ENCODE data around the gene PDLIM7.
A peak's percentile ranks its signal among the peaks of the same experiment; 100 is the strongest.

Gene PDLIM7

DNA sequence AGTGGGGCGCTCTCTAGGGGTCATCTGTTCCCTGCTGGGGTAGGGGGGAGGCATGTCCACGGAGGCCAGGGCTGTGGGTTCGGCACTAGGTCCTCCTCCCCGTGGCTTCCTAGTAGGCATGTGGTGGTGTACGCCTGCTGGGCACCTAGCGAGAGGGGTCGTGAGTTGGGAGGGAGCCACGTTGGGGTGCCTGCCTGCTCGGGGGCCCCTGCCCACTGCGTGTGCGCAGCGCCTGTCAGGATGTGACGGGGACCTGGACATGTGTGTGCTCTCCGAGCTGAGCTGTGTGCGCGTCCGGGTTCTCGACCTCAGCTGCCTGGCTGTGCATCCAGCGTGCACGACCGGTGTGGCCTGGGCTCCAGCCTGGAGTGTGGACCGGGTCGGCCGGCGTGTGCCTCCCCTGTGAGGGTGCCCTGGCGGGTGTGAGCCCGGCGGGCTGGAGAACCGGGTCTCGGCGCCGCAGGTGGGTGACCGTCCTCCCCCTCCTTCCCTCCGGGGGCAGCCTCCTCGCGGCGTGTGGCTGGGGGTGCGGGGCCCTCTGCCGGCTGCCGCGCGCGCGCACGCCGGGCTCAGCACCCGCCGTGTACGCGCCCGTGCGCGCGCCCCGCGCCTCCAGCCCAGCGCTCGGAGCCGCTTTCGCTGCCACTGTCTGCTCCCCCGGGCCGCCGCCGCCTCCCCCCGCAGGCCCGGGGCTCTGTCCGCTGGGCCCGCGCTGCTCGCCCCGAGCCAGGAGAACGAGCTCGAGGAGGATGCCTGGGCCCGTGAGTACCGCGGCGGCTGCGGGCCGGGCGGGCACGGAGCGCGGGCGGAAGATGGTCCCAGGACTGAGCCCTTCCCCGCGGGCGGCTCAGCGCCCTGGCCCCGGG lies 51.0 kb downstream of the PDLIM7 start, which contains the start of gene PRR7:
PRR7 (plus strand) TSS at position 615 of the 866 bp plus-strand sequence. CDS start 8,254 bp downstream, outside the sequence.
- TF ChIP-seq, protein P1, sequence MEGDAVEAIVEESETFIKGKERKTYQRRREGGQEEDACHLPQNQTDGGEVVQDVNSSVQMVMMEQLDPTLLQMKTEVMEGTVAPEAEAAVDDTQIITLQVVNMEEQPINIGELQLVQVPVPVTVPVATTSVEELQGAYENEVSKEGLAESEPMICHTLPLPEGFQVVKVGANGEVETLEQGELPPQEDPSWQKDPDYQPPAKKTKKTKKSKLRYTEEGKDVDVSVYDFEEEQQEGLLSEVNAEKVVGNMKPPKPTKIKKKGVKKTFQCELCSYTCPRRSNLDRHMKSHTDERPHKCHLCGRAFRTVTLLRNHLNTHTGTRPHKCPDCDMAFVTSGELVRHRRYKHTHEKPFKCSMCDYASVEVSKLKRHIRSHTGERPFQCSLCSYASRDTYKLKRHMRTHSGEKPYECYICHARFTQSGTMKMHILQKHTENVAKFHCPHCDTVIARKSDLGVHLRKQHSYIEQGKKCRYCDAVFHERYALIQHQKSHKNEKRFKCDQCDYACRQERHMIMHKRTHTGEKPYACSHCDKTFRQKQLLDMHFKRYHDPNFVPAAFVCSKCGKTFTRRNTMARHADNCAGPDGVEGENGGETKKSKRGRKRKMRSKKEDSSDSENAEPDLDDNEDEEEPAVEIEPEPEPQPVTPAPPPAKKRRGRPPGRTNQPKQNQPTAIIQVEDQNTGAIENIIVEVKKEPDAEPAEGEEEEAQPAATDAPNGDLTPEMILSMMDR (IDR thresholded peaks at IDR 0.05; ENCODE audit: low read depth, low read length): no peak
- DNase-seq (ENCODE audit: low read depth in 2 of 2): peak; percentile 55 to 66

DNA sequence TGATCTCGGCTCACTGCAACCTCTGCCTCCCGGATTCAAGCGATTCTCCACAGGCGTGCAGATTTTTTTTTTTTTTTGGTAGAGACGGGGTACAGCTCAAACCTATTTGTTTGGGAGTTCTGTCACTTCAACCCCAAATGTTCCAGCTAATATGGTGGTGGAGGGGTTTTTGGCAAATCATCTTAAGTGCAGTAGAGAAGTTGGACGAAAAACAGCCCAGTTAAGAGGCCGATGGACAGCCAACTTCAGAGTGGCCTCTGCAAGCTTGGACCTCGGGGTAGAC lies 51.5 kb downstream of the PDLIM7 start:
- DNase-seq (ENCODE audit: low read depth in 2 of 2): no peak
- TF ChIP-seq, protein P1 (IDR thresholded peaks at IDR 0.05; ENCODE audit: low read depth, low read length): no peak
- peak overlapping the region; percentile 60 to 64 for H3K4me3 ChIP-seq (replicated peaks in 1 of 2; ENCODE audit: low read depth in 2 of 2, low read length in 2 of 2)

More for the DNA sequence above, 51.0 kb downstream of the PDLIM7 start, which contains the start of gene PRR7:
- peak within 1 kb of the TSS; percentile 60 to 64 for H3K4me3 ChIP-seq (replicated peaks in 1 of 2; ENCODE audit: low read depth in 2 of 2, low read length in 2 of 2)

DNA sequence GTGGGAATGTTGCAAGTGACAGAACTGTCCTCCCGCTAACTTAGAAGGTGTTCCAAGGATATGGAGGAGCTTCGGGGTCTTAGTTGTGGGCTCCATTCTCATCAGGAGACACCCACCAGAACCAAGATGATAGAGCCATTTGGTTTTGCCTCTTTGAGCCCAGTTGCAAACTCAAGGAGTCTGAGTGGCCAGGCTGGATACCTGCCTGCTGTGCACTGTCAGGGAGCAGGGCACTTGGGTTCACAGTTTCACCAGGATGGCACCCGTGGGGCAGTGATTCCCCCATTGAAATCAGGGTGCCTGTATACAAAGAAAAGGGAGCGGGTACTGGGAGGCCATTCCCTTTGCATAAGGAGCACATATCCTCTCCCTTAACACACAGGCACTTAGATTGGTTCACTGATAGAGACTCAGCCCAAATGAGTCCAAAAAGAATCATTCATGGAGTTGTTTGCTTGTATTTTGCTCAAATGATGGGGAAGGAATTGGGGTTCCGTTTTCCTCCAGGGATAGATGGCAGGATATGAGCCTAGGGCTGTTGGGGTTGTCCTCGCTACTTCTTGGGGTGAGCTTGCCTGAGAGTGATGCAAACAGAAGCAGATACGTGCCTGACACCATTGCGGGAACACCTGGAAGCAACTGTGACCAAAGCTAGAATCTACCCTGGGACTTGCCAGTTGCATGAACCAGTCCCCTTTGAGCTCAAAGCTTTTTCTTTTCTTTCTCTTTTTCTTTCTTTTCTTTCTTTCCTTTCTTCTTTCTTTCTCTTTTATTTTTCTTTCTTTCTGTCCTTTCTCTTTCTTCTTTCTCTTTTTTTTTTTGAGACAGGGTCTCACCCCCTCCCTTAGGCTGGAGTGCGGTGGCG lies 52.1 kb downstream of the PDLIM7 start:
- no peak overlapping the region for H3K4me3 ChIP-seq (replicated peaks in 1 of 2; ENCODE audit: low read depth in 2 of 2, low read length in 2 of 2)
- no peak for DNase-seq (ENCODE audit: low read depth in 2 of 2)
- TF ChIP-seq, protein P1 (IDR thresholded peaks at IDR 0.05; ENCODE audit: low read depth, low read length): no peak

DNA sequence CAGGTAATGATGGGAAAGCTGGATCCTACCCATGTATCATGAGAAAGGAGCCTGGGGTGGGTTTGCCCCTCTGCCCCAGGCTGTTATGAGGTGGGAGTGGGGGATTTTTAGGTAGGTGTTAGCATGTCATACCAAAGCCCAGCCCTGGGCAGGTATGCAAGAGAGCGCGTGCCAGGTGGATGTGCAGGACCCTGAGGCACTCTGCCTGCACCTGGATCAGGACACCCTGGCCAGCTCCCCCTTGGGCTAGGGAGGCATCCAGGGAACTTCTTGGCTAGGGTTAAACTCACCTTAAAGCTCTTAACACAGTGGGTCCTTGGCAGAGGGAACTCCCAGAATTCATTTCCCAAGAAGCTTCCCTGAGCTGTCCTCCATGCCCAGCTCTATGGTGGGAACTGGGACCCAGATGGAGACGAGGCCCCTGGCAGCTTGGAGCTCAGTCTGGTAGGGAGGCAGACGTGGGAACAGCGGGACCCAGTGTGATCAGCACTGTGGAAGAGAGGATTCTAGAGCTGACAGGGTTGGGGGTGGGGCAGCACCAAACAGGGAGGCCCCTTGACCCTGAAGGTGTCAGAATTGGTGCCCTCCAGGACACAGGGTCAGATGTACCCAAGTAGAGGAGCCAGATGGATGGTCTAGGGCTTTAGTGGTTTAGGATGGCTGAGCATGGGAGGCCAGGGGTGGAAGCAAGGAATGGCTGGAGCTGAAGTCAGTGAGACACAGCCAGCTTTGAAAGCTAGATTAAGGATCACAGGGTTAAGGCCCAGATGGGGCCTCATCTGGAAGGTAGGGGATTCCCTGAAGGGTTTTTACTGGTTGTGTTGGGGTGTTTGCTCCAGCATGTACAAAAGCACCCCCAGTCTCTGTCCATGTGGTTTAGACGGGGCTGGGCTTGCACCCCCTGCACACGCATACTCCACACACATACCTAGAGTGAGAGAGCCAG lies 53.0 kb downstream of the PDLIM7 start:
- no peak for DNase-seq (ENCODE audit: low read depth in 2 of 2)
- TF ChIP-seq, protein P1 (IDR thresholded peaks at IDR 0.05; ENCODE audit: low read depth, low read length): no peak
- H3K4me3 ChIP-seq (replicated peaks in 1 of 2; ENCODE audit: low read depth in 2 of 2, low read length in 2 of 2): no peak overlapping the region

DNA sequence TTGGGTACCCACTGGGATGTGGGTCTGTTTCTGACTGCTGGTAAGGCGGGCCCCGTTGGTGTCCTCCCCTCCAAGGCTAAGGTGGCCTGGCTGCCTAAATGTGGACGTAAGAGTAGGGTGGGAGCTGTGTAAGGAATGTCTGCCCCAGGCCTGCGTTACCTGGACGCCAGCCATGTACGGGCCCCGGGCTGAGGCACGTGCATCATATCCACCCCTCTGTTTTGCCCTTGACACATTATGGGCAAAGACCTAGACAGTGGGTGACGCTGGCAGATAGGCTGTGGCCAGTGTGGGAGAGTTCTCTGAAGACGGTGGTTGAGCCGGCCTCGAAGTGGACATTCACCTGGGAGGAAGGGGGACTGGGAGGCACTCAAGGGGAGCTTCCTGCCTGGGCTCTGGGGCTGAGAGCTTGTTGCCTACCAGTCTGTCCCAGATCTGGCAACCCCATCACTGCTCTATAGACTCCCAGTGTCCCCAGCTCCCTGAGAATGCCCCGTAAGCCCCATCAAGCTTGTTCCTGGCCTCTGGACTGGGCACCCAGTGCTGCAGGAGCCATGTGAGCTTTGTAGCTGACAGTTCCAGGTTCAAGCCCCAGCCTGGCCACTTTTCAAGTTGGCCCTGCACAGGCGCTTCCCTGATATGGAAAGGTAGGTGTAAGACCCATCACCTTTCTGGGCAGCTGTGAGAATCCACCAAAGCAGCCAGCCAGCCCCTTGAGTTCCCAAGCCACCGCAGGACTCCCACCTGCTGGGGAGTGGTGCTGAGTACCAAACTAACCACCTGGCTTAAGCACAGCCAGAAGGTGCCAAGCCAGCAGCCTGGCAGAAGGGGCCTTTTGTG lies 54.0 kb downstream of the PDLIM7 start:
- TF ChIP-seq, protein P1 (IDR thresholded peaks at IDR 0.05; ENCODE audit: low read depth, low read length): no peak
- no peak for DNase-seq (ENCODE audit: low read depth in 2 of 2)
- H3K4me3 ChIP-seq (replicated peaks in 1 of 2; ENCODE audit: low read depth in 2 of 2, low read length in 2 of 2): no peak overlapping the region
